Fibroblast of the aortic adventitia (primary cell): ENCODE results near the gene PRKCA. TPM values are rescaled to one million over a fixed set of nuclear protein-coding genes. Genes with fewer than 3 reads are reported as not detected.
A peak's percentile ranks its signal among the peaks of the same experiment; 100 is the strongest.

Source experiments
- DNase-seq: peaks from one replicate; pipeline ENCODE4 v3.0.0-alpha.2; 2010; ENCODE audit warnings: low read depth
- H3K4me3 ChIP-seq: 2 replicates; pipeline ENCODE4 v1.5.1; 2011; ENCODE audit warnings: low read depth, mild to moderate bottlenecking, control low read depth, low read length, moderate library complexity
- CTCF ChIP-seq: IDR thresholded peaks from 2 replicates; pipeline ENCODE4 v1.5.1; 2011; ENCODE audit warnings: mild to moderate bottlenecking, low read length, control low read depth, inconsistent platforms; ENCODE audit not compliant: insufficient read depth
- total RNA-seq: library from RNA; depleted of rRNA; stranded (reverse); fragments of >200 nt; gene quantifications from 2 replicates; pipeline ENCODE4 v1.2.3, GENCODE V29; 2012; ENCODE audit warnings: low replicate concordance

PRKCA gene
- total RNA-seq, 1 donor = 43.7 TPM

GRCh38 chr17:66432996-66433551, 130.7 kb downstream of the PRKCA start:
- TF ChIP-seq CTCF = no peak
- no peak for DNase-seq
- no peak overlapping the region for H3K4me3 ChIP-seq

GRCh38 chr17:66435182-66435581, 132.8 kb downstream of the PRKCA start:
- TF ChIP-seq CTCF = no peak

GRCh38 chr17:66436631-66437030, 134.2 kb downstream of the PRKCA start:
- DNase-seq = no peak
- H3K4me3 ChIP-seq = no peak overlapping the region

More at GRCh38 chr17:66435182-66435581, 132.8 kb downstream of the PRKCA start:
- H3K4me3 ChIP-seq = no peak overlapping the region
- DNase-seq = no peak

GRCh38 chr17:66437476-66438026, 135.1 kb downstream of the PRKCA start:
- TF ChIP-seq CTCF = no peak
- peak; percentile 35 for DNase-seq
- no peak overlapping the region for H3K4me3 ChIP-seq

More at GRCh38 chr17:66436631-66437030, 134.2 kb downstream of the PRKCA start:
- no peak for TF ChIP-seq CTCF

- H3K4me3 ChIP-seq = no peak overlapping the region
- DNase-seq = no peak
- TF ChIP-seq CTCF = no peak
Observed at GRCh38 chr17:66438101-66438500, 135.7 kb downstream of the PRKCA start.

- no peak for DNase-seq
- TF ChIP-seq CTCF = no peak
- no peak overlapping the region for H3K4me3 ChIP-seq
Observed at GRCh38 chr17:66441101-66441661, 138.8 kb downstream of the PRKCA start.

GRCh38 chr17:66443166-66443565, 140.8 kb downstream of the PRKCA start:
- TF ChIP-seq CTCF = no peak
- H3K4me3 ChIP-seq = no peak overlapping the region
- DNase-seq = no peak
